Measurements from ENCODE around the gene CPPED1. TPM values are rescaled to one million over a fixed set of nuclear protein-coding genes. Genes with fewer than 3 reads are reported as not detected.

Gene CPPED1
- polyA plus RNA-seq, 3 donors = 100 to 292 (median 259) TPM

- peak in 1 of 3 donors; percentile 6 for DNase-seq
- Mint-ChIP-seq H3K36me3 (no peaks in the 10 kb centered on the region), H3K27ac (no peak overlapping the region), H3K27me3 (ENCODE audit: low read depth in 3 of 3) (peaks cover 3 to 6% (median 6%) of the 10 kb centered on the region in 3 donors), H3K4me3 (no peak overlapping the region), H3K9me3 (peaks cover 0 to 14% (median 5%) of the 10 kb centered on the region in 7 donors), H3K4me1 (no peaks in the 10 kb centered on the region)
- Histone ChIP-seq H3K4me2 (replicated peaks; ENCODE audit: extremely low read depth, low read length, poor library complexity, severe bottlenecking) (no peak overlapping the region), H3K4me3 (replicated peaks in 1 of 3; ENCODE audit: low read depth in 2 of 3, low read length in 3 of 3) (no peak overlapping the region), H3K9ac (ENCODE audit: insufficient read depth, low read length, poor library complexity, severe bottlenecking) (no peak overlapping the region), H3K27ac (ENCODE audit: low read depth in 1 of 2, low read length in 2 of 2) (no peak overlapping the region), H3K79me2 (ENCODE audit: insufficient read depth, low read length) (no peaks in the 10 kb centered on the region), H3K9me3 (replicated peaks in 1 of 2; ENCODE audit: control insufficient read depth in 1 of 2, insufficient read depth in 1 of 2, low read length in 2 of 2) (no peaks in the 10 kb centered on the region), H3K27me3 (ENCODE audit: control insufficient read depth in 2 of 2, insufficient read depth in 2 of 2, low read length in 2 of 2) (no peaks in the 10 kb centered on the region), H4K20me1 (ENCODE audit: insufficient read depth, low read length) (no peaks in the 10 kb centered on the region), H3K36me3 (replicated peaks in 1 of 2; ENCODE audit: control insufficient read depth in 1 of 2, insufficient read depth in 2 of 2, low read length in 2 of 2) (no peaks in the 10 kb centered on the region), H3K4me1 (ENCODE audit: control insufficient read depth in 1 of 2, insufficient read depth in 2 of 2, low read length in 2 of 2) (no peaks in the 10 kb centered on the region), H2AFZ (ENCODE audit: insufficient read depth, low read depth, low read length, poor library complexity, severe bottlenecking) (no peak overlapping the region)
- 41% methylated on average over 4 of the region's 10 CpGs for WGBS (ENCODE audit: insufficient coverage)
- TF ChIP-seq, protein P1, sequence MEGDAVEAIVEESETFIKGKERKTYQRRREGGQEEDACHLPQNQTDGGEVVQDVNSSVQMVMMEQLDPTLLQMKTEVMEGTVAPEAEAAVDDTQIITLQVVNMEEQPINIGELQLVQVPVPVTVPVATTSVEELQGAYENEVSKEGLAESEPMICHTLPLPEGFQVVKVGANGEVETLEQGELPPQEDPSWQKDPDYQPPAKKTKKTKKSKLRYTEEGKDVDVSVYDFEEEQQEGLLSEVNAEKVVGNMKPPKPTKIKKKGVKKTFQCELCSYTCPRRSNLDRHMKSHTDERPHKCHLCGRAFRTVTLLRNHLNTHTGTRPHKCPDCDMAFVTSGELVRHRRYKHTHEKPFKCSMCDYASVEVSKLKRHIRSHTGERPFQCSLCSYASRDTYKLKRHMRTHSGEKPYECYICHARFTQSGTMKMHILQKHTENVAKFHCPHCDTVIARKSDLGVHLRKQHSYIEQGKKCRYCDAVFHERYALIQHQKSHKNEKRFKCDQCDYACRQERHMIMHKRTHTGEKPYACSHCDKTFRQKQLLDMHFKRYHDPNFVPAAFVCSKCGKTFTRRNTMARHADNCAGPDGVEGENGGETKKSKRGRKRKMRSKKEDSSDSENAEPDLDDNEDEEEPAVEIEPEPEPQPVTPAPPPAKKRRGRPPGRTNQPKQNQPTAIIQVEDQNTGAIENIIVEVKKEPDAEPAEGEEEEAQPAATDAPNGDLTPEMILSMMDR (IDR thresholded peaks at IDR 0.05) = no peak
- intact Hi-C loops (cut with micrococcal nuclease) = no loop called here
Measured at GRCh38 chr16:12646490-12647274, 157.0 kb downstream of the CPPED1 start.

DNA sequence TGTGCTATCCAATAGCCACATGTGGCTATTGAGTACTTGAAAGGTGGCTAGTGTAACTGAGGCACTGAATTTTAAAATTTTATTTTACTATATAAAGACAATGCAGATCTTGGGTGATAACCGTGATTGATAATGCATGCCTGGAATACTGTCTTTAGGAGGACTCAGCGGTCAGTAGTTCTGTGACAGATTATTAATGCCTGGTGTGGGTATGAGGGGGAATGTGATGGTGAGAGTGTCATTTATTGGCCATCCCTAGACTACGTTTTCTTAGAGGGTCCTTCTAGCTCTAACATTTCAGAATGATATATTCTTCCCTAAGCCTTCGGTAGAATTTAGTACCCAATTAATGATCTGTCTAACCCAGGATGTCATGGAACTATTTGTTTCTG, 157.6 kb downstream of the CPPED1 start:
- no peak overlapping the region for H2AFZ ChIP-seq (ENCODE audit: insufficient read depth, low read depth, low read length, poor library complexity, severe bottlenecking)
- no peaks in the 10 kb centered on the region for H3K36me3 ChIP-seq (replicated peaks in 1 of 2; ENCODE audit: control insufficient read depth in 1 of 2, insufficient read depth in 2 of 2, low read length in 2 of 2)
- H3K27me3 ChIP-seq (ENCODE audit: control insufficient read depth in 2 of 2, insufficient read depth in 2 of 2, low read length in 2 of 2) = no peaks in the 10 kb centered on the region
- no peak overlapping the region for H3K27ac Mint-ChIP-seq
- H3K4me1 Mint-ChIP-seq = no peaks in the 10 kb centered on the region
- H3K9ac ChIP-seq (ENCODE audit: insufficient read depth, low read length, poor library complexity, severe bottlenecking) = no peak overlapping the region
- no peak overlapping the region for H3K4me3 Mint-ChIP-seq
- H4K20me1 ChIP-seq (ENCODE audit: insufficient read depth, low read length) = no peaks in the 10 kb centered on the region
- H3K4me1 ChIP-seq (ENCODE audit: control insufficient read depth in 1 of 2, insufficient read depth in 2 of 2, low read length in 2 of 2) = no peaks in the 10 kb centered on the region
- H3K4me2 ChIP-seq (replicated peaks; ENCODE audit: extremely low read depth, low read length, poor library complexity, severe bottlenecking) = no peak overlapping the region
- no peaks in the 10 kb centered on the region for H3K79me2 ChIP-seq (ENCODE audit: insufficient read depth, low read length)
- H3K9me3 Mint-ChIP-seq = peaks cover 0 to 14% (median 5%) of the 10 kb centered on the region in 7 donors
- H3K27ac ChIP-seq (ENCODE audit: low read depth in 1 of 2, low read length in 2 of 2) = no peak overlapping the region
- WGBS (ENCODE audit: insufficient coverage) = no CpG with 5 or more reads among the region's 4 CpGs
- intact Hi-C loops (cut with micrococcal nuclease) = no loop called here
- peaks cover 2 to 6% (median 3%) of the 10 kb centered on the region in 3 donors for H3K27me3 Mint-ChIP-seq (ENCODE audit: low read depth in 3 of 3)
- TF ChIP-seq, protein P1 (IDR thresholded peaks at IDR 0.05) = no peak
- no peak for DNase-seq
- H3K4me3 ChIP-seq (replicated peaks in 1 of 3; ENCODE audit: low read depth in 2 of 3, low read length in 3 of 3) = no peak overlapping the region
- H3K9me3 ChIP-seq (replicated peaks in 1 of 2; ENCODE audit: control insufficient read depth in 1 of 2, insufficient read depth in 1 of 2, low read length in 2 of 2) = no peaks in the 10 kb centered on the region
- H3K36me3 Mint-ChIP-seq = no peaks in the 10 kb centered on the region
